HCT116 (cell line): ENCODE results near the gene FOXF1. TPM values are rescaled to one million over a fixed set of nuclear protein-coding genes. Genes with fewer than 3 reads are reported as not detected.

Experiments used
- ATAC-seq: fragments of 200-7000 bp; cut with Tn5 transposase; 2 replicates; pipeline ENCODE4 v1.9.1; 2020; ENCODE audit warnings: mild to moderate bottlenecking, moderate library complexity
- BruUV-seq: library from RNA; stranded (reverse); fragments of 400-500 nt; replicated peaks from 2 replicates; lab custom pipeline; 2021; lab: Mats Ljungman, UMichigan
- CTCF ChIA-PET: fragments of 300-600 bp; sonication (Branson Sonifier 250); formaldehyde crosslinking; loops from one replicate; lab custom pipeline; 2021; ENCODE audit warnings: antibody characterized with exemption; lab: Charles Lee
- POLR2A ChIA-PET: fragments of 300-600, 350-600 bp; sonication (Branson Sonifier 250); formaldehyde crosslinking; loops from one replicate; lab custom pipeline; 2021; ENCODE audit warnings: antibody characterized with exemption; lab: Charles Lee
- RAD21 ChIA-PET, 2 experiments: fragments of 300-600 bp; sonication (Branson Sonifier 250); formaldehyde crosslinking; loops; one replicate each; lab custom pipeline; 2023; ENCODE audit warnings: low total read pairs in 2 of 2; ENCODE audit not compliant: uncharacterized antibody in 2 of 2, unreplicated experiment in 2 of 2, low non-redundant PET in 1 of 2; lab: Charles Lee
- DNase-seq: peaks from one replicate; pipeline ENCODE4 v3.0.0-alpha.2; 2010; ENCODE audit warnings: low read depth, low spot score
- H2AFZ ChIP-seq: fragments of 200-600 bp; shearing (Covaris generic), sonication (generic); 2 replicates; pipeline ENCODE4 v1.6.1; 2017; ENCODE audit warnings: low read depth, mixed run types, mixed read lengths, antibody characterized with exemption, low read length; ENCODE audit not compliant: poor library complexity, severe bottlenecking
- H3K27ac ChIP-seq: 2 replicates; pipeline ENCODE4 v1.5.1; 2012; ENCODE audit warnings: low read depth, low read length
- H3K27me3 ChIP-seq: fragments of 200-600 bp; sonication (generic); 2 replicates; pipeline ENCODE4 v1.6.1; 2016; ENCODE audit warnings: mixed run types, low read length, mixed read lengths; ENCODE audit not compliant: insufficient read depth
- H3K36me3 ChIP-seq, 2 experiments: fragments of 200-500 bp in 1 of 2; fragments of 200-600 bp in 1 of 2; sonication (Bioruptor generic) in 1 of 2; sonication (generic) in 1 of 2; 2 replicates each; pipeline versions ENCODE4 v1.5.1 to v1.6.1; 2014 to 2016; ENCODE audit warnings: low read length in 2 of 2, inconsistent platforms in 1 of 2, mixed read lengths in 1 of 2, mixed run types in 1 of 2; ENCODE audit not compliant: insufficient read depth in 2 of 2, control insufficient read depth in 1 of 2
- H3K4me1 ChIP-seq, 2 experiments: fragments of 200-600 bp in 1 of 2; sonication (generic) in 1 of 2; 2 replicates each; pipeline versions ENCODE4 v1.5.1 to v1.6.1; 2012 to 2017; ENCODE audit warnings: low read length in 2 of 2, inconsistent platforms in 1 of 2, mild to moderate bottlenecking in 1 of 2, mixed read lengths in 1 of 2, mixed run types in 1 of 2, moderate library complexity in 1 of 2; ENCODE audit not compliant: insufficient read depth in 2 of 2, control insufficient read depth in 1 of 2
- H3K4me2 ChIP-seq: fragments of 200-600 bp; sonication (generic); 2 replicates; pipeline ENCODE4 v1.6.1; 2017; ENCODE audit warnings: mixed run types, low read length, mixed read lengths
- H3K4me3 ChIP-seq, 2 experiments: fragments of 200-600 bp in 1 of 2; sonication (generic) in 1 of 2; replicated peaks in 1 of 2; 2 replicates each; pipeline ENCODE4 v1.5.1; 2011 to 2016; ENCODE audit warnings: low read length in 2 of 2, control low read depth in 1 of 2, low read depth in 1 of 2, mild to moderate bottlenecking in 1 of 2, mixed read lengths in 1 of 2, mixed run types in 1 of 2
- H3K79me2 ChIP-seq: fragments of 200-600 bp; sonication (generic); 2 replicates; pipeline ENCODE4 v1.6.1; 2017; ENCODE audit warnings: mild to moderate bottlenecking, mixed run types, low read length, moderate library complexity, mixed read lengths; ENCODE audit not compliant: insufficient read depth
- H3K9ac ChIP-seq: fragments of 200-600 bp; sonication (generic); 2 replicates; pipeline ENCODE4 v1.6.1; 2016; ENCODE audit warnings: low read length, mixed read lengths
- H3K9me2 ChIP-seq: fragments of 200-600 bp; sonication (generic), shearing (Covaris generic); 2 replicates; pipeline ENCODE4 v1.6.1; 2017; ENCODE audit warnings: mixed run types, mild to moderate bottlenecking, moderate library complexity; ENCODE audit not compliant: insufficient read depth
- H3K9me3 ChIP-seq, 2 experiments: fragments of 200-500 bp in 1 of 2; fragments of 200-600 bp in 1 of 2; sonication (Bioruptor generic) in 1 of 2; sonication (generic) in 1 of 2; 2 replicates each; pipeline ENCODE4 v1.6.1; 2014 to 2017; ENCODE audit warnings: low read length in 2 of 2, mixed read lengths in 2 of 2, inconsistent platforms in 1 of 2, low read depth in 1 of 2, mild to moderate bottlenecking in 1 of 2, mixed run types in 1 of 2, moderate library complexity in 1 of 2; ENCODE audit not compliant: control insufficient read depth in 1 of 2, insufficient read depth in 1 of 2
- H4K20me1 ChIP-seq: fragments of 200-600 bp; sonication (generic), shearing (Covaris generic); 2 replicates; pipeline ENCODE4 v1.6.1; 2017; ENCODE audit warnings: mixed run types, mild to moderate bottlenecking, moderate library complexity; ENCODE audit not compliant: insufficient read depth
- CEBPB ChIP-seq: IDR thresholded peaks from 2 replicates; pipeline ENCODE4 v1.6.1; 2012; ENCODE audit warnings: low read depth
- EGR1 ChIP-seq: IDR thresholded peaks from 2 replicates; pipeline ENCODE4 v1.6.1; 2012; ENCODE audit warnings: low read depth
- EZH2 ChIP-seq: fragments of 200-600 bp; sonication (generic); IDR thresholded peaks from 2 replicates; pipeline ENCODE4 v1.6.1; 2017; ENCODE audit warnings: antibody characterized with exemption, mixed run types
- EZH2phosphoT487 ChIP-seq: fragments of 200-600 bp; IDR thresholded peaks from 2 replicates; pipeline ENCODE4 v1.6.1; 2018; ENCODE audit warnings: antibody characterized with exemption, borderline replicate concordance
- RAD21 ChIP-seq: IDR thresholded peaks from 2 replicates; pipeline ENCODE4 v1.6.1; 2012; ENCODE audit warnings: low read depth, mild to moderate bottlenecking
- SIN3A ChIP-seq: IDR thresholded peaks from 2 replicates; pipeline ENCODE4 v1.6.1; 2012; ENCODE audit warnings: low read depth
- SP1 ChIP-seq: IDR thresholded peaks from 2 replicates; pipeline ENCODE4 v1.6.1; 2012; ENCODE audit warnings: low read depth
- SRF ChIP-seq: IDR thresholded peaks from 2 replicates; pipeline ENCODE4 v1.6.1; 2012; ENCODE audit warnings: low read depth
- TCF7L2 ChIP-seq: IDR thresholded peaks from 2 replicates; pipeline ENCODE4 v1.7.0; 2011; ENCODE audit warnings: borderline replicate concordance, inconsistent platforms; ENCODE audit not compliant: insufficient read depth, insufficient read length; ENCODE audit errors: extremely low read depth
- YY1 ChIP-seq: IDR thresholded peaks from 2 replicates; pipeline ENCODE4 v1.6.1; 2011; ENCODE audit warnings: low read length, low read depth, moderate library complexity, mild to moderate bottlenecking; ENCODE audit not compliant: insufficient replicate concordance; ENCODE audit errors: extremely low read depth
- ZFX ChIP-seq: fragments of 450-650 bp; IDR thresholded peaks from 2 replicates; pipeline ENCODE4 v1.6.1; 2017
- ZNF274 ChIP-seq: fragments of 200-500 bp; sonication (Bioruptor generic); IDR thresholded peaks from 2 replicates; pipeline ENCODE4 v1.6.1; 2014; ENCODE audit warnings: mild to moderate bottlenecking, low read depth, low read length, inconsistent platforms
- intact Hi-C: fragments of 100-400 bp; cut with micrococcal nuclease; formaldehyde crosslinking; loops from 2 replicates; pipeline ENCODE4 v1.10.0; 2022
- total RNA-seq: library from RNA; stranded (reverse); gene quantifications from one replicate; pipeline ENCODE4 v1.2.1, GENCODE V29; 2021; ENCODE audit not compliant: unreplicated experiment
- TF ChIP-seq, protein P1 (sequence below): IDR thresholded peaks from 2 replicates; pipeline ENCODE4 v1.6.1; 2011; ENCODE audit warnings: mild to moderate bottlenecking, low read length, moderate library complexity; ENCODE audit not compliant: insufficient replicate concordance; ENCODE audit errors: extremely low read depth
- TF ChIP-seq, protein P2 (sequence below): IDR thresholded peaks from 2 replicates; pipeline ENCODE4 v1.6.1; 2012

Gene FOXF1
- total RNA-seq, 1 experiment from 2014 or later: 2.4 TPM

DNA sequence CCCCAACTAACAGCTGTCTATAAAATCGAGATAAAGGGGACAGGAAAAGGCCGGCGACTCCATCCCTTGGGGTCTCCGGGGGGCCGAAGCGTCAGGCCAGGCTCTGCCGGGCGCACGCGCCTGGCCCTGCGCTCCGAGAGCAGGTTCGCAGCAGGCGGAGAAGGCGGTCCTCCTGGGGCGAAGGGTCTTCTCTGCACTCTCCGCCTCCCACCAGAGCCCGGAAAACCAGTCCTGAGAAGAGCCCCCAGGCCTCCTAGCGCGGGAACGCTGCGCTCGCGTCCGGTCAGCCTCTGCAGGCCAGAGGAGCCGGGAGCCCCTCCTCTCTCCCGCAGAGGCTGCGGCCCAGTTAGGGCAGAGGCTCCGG is 5.1 kb downstream of the FOXF1 start:
- intact Hi-C loops: no loop called here
- no peaks in the 10 kb centered on the region for H3K9me3 ChIP-seq
- H3K4me1 ChIP-seq: peaks cover 4 to 12% of the 10 kb centered on the region in 2 experiments; a peak in 3 of 4 replicates
- H3K79me2 ChIP-seq: no peaks in the 10 kb centered on the region
- ATAC-seq (no peak), DNase-seq (no peak)
- H3K27me3 ChIP-seq: no peaks in the 10 kb centered on the region
- H3K27ac ChIP-seq: no peak overlapping the region
- H3K4me2 ChIP-seq: no peak overlapping the region
- BruUV-seq: no TSS peak
- TF ChIP-seq SP1: no peak
- no peak for TF ChIP-seq EZH2phosphoT487
- no peak for TF ChIP-seq EGR1
- TF ChIP-seq TCF7L2: no peak
- TF ChIP-seq SIN3A: no peak
- TF ChIP-seq ZFX: no peak
- no peak overlapping the region for H3K9ac ChIP-seq
- ChIA-PET POLR2A (no interaction called here), RAD21 (no interaction called here), CTCF (no interaction called here)
- no peak overlapping the region for H2AFZ ChIP-seq
- H3K9me2 ChIP-seq: no peaks in the 10 kb centered on the region
- H3K36me3 ChIP-seq: no peaks in the 10 kb centered on the region
- H4K20me1 ChIP-seq: no peaks in the 10 kb centered on the region
- H3K4me3 ChIP-seq: no peak overlapping the region

DNA sequence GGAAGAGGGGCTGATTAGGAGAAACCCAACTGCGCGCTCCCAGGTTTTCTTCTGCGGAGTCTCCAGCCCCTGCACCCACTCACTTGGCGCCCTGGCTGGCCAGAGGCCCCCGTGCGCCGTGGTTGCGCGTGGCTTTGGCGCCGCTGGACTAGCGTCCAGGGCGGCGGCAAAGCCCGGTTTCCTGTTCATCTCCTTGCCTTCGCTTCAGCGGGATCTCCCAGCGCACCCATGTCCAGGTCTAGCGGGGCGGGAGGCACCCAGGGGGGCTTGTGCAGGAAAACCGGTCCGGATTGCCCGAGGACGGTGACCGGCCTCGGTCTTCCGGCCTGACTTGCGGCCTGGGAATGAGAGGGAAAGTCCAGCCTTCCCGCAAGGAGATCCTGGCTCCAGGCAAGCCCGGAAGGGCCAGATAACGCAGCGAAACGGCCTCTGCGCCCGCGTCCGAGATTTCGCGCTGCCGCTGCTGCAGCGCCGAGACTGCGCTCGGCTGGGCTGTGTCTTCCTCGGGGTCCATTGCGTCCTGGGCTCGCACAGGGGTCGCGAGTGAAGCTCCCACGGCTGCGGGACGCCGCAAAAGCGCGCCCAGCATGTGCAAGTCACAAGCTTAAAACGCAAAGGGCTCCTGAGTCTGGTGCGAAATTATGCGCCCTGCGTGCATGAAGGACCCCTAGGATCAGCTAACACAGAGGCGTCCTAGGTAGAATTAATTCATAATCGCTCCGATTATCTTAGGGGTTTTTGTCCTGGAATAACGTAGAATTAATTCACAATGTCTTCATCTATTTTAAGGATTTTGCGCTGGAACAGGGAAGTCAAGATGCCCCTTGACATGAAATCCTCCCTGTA is 5.7 kb downstream of the FOXF1 start:
- H3K4me3 ChIP-seq: no peak overlapping the region
- no peaks in the 10 kb centered on the region for H3K36me3 ChIP-seq
- no TSS peak for BruUV-seq
- POLR2A ChIA-PET: no interaction called here
- no peak overlapping the region for H3K27ac ChIP-seq
- DNase-seq (no peak), ATAC-seq (no peak)
- H3K9ac ChIP-seq: no peak overlapping the region
- no peaks in the 10 kb centered on the region for H3K9me2 ChIP-seq
- no peaks in the 10 kb centered on the region for H3K9me3 ChIP-seq
- intact Hi-C loops: no loop called here
- no peaks in the 10 kb centered on the region for H3K79me2 ChIP-seq
- CTCF ChIA-PET: interaction anchor here (2.5 to 3.5 kb wide), 5 partner anchors 175 to 696 kb away, joined by 15 to 139 read pairs (median 49); no protein-coding TSS in a partner anchor
- H3K4me1 ChIP-seq: peaks cover 4 to 13% of the 10 kb centered on the region in 2 experiments; a peak in 3 of 4 replicates
- RAD21 ChIA-PET: interaction anchor here in 1 of 2 experiments (3.5 kb wide), 1 partner anchor 263 kb away, joined by 32 read pairs; no protein-coding TSS in a partner anchor
- H4K20me1 ChIP-seq: no peaks in the 10 kb centered on the region
- no peak overlapping the region for H3K4me2 ChIP-seq
- no peak for TF ChIP-seq CEBPB
- TF ChIP-seq SP1: no peak
- no peak for TF ChIP-seq ZNF274
- no peak for TF ChIP-seq YY1
- no peak for TF ChIP-seq ZFX
- no peak for TF ChIP-seq EZH2
- TF ChIP-seq, protein P1, sequence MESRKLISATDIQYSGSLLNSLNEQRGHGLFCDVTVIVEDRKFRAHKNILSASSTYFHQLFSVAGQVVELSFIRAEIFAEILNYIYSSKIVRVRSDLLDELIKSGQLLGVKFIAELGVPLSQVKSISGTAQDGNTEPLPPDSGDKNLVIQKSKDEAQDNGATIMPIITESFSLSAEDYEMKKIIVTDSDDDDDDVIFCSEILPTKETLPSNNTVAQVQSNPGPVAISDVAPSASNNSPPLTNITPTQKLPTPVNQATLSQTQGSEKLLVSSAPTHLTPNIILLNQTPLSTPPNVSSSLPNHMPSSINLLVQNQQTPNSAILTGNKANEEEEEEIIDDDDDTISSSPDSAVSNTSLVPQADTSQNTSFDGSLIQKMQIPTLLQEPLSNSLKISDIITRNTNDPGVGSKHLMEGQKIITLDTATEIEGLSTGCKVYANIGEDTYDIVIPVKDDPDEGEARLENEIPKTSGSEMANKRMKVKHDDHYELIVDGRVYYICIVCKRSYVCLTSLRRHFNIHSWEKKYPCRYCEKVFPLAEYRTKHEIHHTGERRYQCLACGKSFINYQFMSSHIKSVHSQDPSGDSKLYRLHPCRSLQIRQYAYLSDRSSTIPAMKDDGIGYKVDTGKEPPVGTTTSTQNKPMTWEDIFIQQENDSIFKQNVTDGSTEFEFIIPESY: no peak
- no peak for TF ChIP-seq SRF
- TF ChIP-seq, protein P2, sequence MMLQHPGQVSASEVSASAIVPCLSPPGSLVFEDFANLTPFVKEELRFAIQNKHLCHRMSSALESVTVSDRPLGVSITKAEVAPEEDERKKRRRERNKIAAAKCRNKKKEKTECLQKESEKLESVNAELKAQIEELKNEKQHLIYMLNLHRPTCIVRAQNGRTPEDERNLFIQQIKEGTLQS: no peak
- no peak for TF ChIP-seq RAD21
- no peak overlapping the region for H2AFZ ChIP-seq
- no peaks in the 10 kb centered on the region for H3K27me3 ChIP-seq
